GM19372 (cell line): ENCODE data around the gene MZF1.
A peak's percentile ranks its signal among the peaks of the same experiment; 100 is the strongest.
"Not testable (repeated sequence)": the region's sequence is repeated elsewhere in the genome, so short reads cannot be mapped to it uniquely, and the experiment has no call there.

Source experiments
- ATAC-seq: cut with Tn5 transposase; IDR thresholded peaks from one replicate; pipeline ENCODE4 v1.9.1; 2021; ENCODE audit warnings: mild to moderate bottlenecking, low read depth, moderate library complexity; ENCODE audit not compliant: unreplicated experiment

Gene MZF1

GRCh38 chr19:58572818-58573657 lies at the start of gene MZF1:
TSS of gene MZF1 (minus strand) at chr19:58573335. CDS start at chr19:58571389, 1,946 bp downstream.
- peak; percentile 53 for ATAC-seq

- not testable (repeated sequence) for ATAC-seq
Measured at GRCh38 chr19:58607213-58607612, 34.1 kb upstream of the MZF1 start.

- not testable (repeated sequence) for ATAC-seq
Measured at GRCh38 chr19:58606251-58606896, 33.2 kb upstream of the MZF1 start.

- no peak for ATAC-seq
Measured at GRCh38 chr19:58586133-58586765, 13.1 kb upstream of the MZF1 start.

- ATAC-seq: no peak
Measured at GRCh38 chr19:58585442-58586132, 12.5 kb upstream of the MZF1 start.

GRCh38 chr19:58584498-58585441 lies 11.6 kb upstream of the MZF1 start:
- no peak for ATAC-seq

GRCh38 chr19:58582985-58583384 lies 9.8 kb upstream of the MZF1 start:
- no peak for ATAC-seq

GRCh38 chr19:58581227-58582141 lies 8.3 kb upstream of the MZF1 start:
- no peak for ATAC-seq

GRCh38 chr19:58579473-58580142 lies 6.5 kb upstream of the MZF1 start:
- no peak for ATAC-seq

GRCh38 chr19:58578012-58578925 lies 5.1 kb upstream of the MZF1 start:
- ATAC-seq: no peak

GRCh38 chr19:58577581-58577980 lies 4.4 kb upstream of the MZF1 start:
- not testable (repeated sequence) for ATAC-seq

- ATAC-seq: peak; percentile 38
Measured at GRCh38 chr19:58575183-58576041, 2.3 kb upstream of the MZF1 start.

- ATAC-seq: no peak
Measured at GRCh38 chr19:58573658-58574164, 576 bp upstream of the MZF1 start.

GRCh38 chr19:58572026-58572817 lies 913 bp downstream of the MZF1 start:
- ATAC-seq: no peak

- ATAC-seq: no peak
Measured at GRCh38 chr19:58571575-58571947, 1.6 kb downstream of the MZF1 start.
